DOHH2 (cell line): Measurements from ENCODE around the gene TAGLN3.

Experiments
- H3F3A ChIP-seq: fragments of 200-600 bp; sonication (generic), shearing (Covaris generic); 2 replicates; pipeline ENCODE4 v1.6.0; 2016; ENCODE audit warnings: antibody characterized with exemption, mild to moderate bottlenecking; ENCODE audit not compliant: control insufficient read depth, insufficient read depth
- H3K27ac ChIP-seq: fragments of 200-600 bp; sonication (generic); 2 replicates; pipeline ENCODE4 v1.5.1; 2014; ENCODE audit warnings: low read depth, mild to moderate bottlenecking, low read length, moderate library complexity
- H3K27me3 ChIP-seq: fragments of 200-600 bp; sonication (generic); 2 replicates; pipeline ENCODE4 v1.6.1; 2014; ENCODE audit warnings: mild to moderate bottlenecking, low read length, mixed read lengths; ENCODE audit not compliant: control insufficient read depth
- H3K36me3 ChIP-seq: fragments of 200-600 bp; sonication (generic); 2 replicates; pipeline ENCODE4 v1.6.1; 2014; ENCODE audit warnings: mild to moderate bottlenecking, low read length, moderate library complexity, mixed read lengths; ENCODE audit not compliant: control insufficient read depth
- H3K4me1 ChIP-seq: fragments of 200-600 bp; sonication (generic); 2 replicates; pipeline ENCODE4 v1.6.1; 2014; ENCODE audit warnings: mild to moderate bottlenecking, low read length, mixed read lengths; ENCODE audit not compliant: control insufficient read depth
- H3K4me2 ChIP-seq: fragments of 200-600 bp; sonication (generic); 2 replicates; pipeline ENCODE4 v1.6.0; 2014; ENCODE audit warnings: mild to moderate bottlenecking, low read length, moderate library complexity
- H3K4me3 ChIP-seq: fragments of 200-600 bp; sonication (generic); 2 replicates; pipeline ENCODE4 v1.5.1; 2014; ENCODE audit warnings: mild to moderate bottlenecking, low read length, mixed read lengths
- H3K79me2 ChIP-seq: fragments of 200-600 bp; sonication (generic); 2 replicates; pipeline ENCODE4 v1.6.1; 2014; ENCODE audit warnings: mild to moderate bottlenecking, low read length, mixed read lengths; ENCODE audit not compliant: control insufficient read depth
- H3K9me2 ChIP-seq: fragments of 200-600 bp; sonication (generic); replicated peaks from 2 replicates; pipeline ENCODE4 v1.6.1; 2014; ENCODE audit warnings: mild to moderate bottlenecking, low read length, mixed read lengths; ENCODE audit not compliant: control insufficient read depth
- H3K9me3 ChIP-seq: fragments of 200-600 bp; sonication (generic); 2 replicates; pipeline ENCODE4 v1.6.1; 2014; ENCODE audit warnings: antibody characterized with exemption, low read length, mixed read lengths; ENCODE audit not compliant: control insufficient read depth, insufficient read depth
- H4K20me1 ChIP-seq: fragments of 200-600 bp; sonication (generic); 2 replicates; pipeline ENCODE4 v1.6.0; 2014; ENCODE audit warnings: low read depth, mild to moderate bottlenecking, antibody characterized with exemption, low read length, moderate library complexity; ENCODE audit not compliant: control insufficient read depth, insufficient read depth
- CTCF ChIP-seq: fragments of 200-600 bp; sonication (generic); IDR thresholded peaks from one replicate; pipeline ENCODE4 v1.5.1; 2014; ENCODE audit warnings: antibody characterized with exemption, mild to moderate bottlenecking, low read depth, low read length; ENCODE audit not compliant: poor library complexity, severe bottlenecking
- EZH2phosphoT487 ChIP-seq: fragments of 200-600 bp; sonication (generic); IDR thresholded peaks from 2 replicates; pipeline ENCODE4 v1.6.1; 2017; ENCODE audit warnings: borderline replicate concordance, mild to moderate bottlenecking, antibody characterized with exemption, low read length, moderate library complexity, mixed read lengths

Gene TAGLN3

GRCh38 chr3:112003321-112004080 lies 4.8 kb downstream of the TAGLN3 start:
- no peaks in the 10 kb centered on the region for H3K79me2 ChIP-seq
- H3F3A ChIP-seq = no peaks in the 10 kb centered on the region
- no peaks in the 10 kb centered on the region for H3K9me2 ChIP-seq
- no peaks in the 10 kb centered on the region for H4K20me1 ChIP-seq
- H3K36me3 ChIP-seq = no peaks in the 10 kb centered on the region
- no peak overlapping the region for H3K4me2 ChIP-seq
- H3K4me3 ChIP-seq = no peak overlapping the region
- no peak overlapping the region for H3K27ac ChIP-seq
- H3K4me1 ChIP-seq = peaks cover 6% of the 10 kb centered on the region; the same call in 1 of the 2 replicates
- H3K9me3 ChIP-seq = no peaks in the 10 kb centered on the region
- peaks cover 13% of the 10 kb centered on the region for H3K27me3 ChIP-seq
- no peak for TF ChIP-seq CTCF
- TF ChIP-seq EZH2phosphoT487 = no peak

- Histone ChIP-seq H3K27me3 (peaks cover 7% of the 10 kb centered on the region), H4K20me1 (no peaks in the 10 kb centered on the region), H3K79me2 (no peaks in the 10 kb centered on the region), H3K4me3 (no peak overlapping the region), H3K9me2 (no peaks in the 10 kb centered on the region), H3F3A (no peaks in the 10 kb centered on the region), H3K9me3 (no peaks in the 10 kb centered on the region), H3K27ac (no peak overlapping the region), H3K4me1 (peaks cover under 1% of the 10 kb centered on the region; the same call in 1 of the 2 replicates), H3K4me2 (no peak overlapping the region), H3K36me3 (no peaks in the 10 kb centered on the region)
- TF ChIP-seq EZH2phosphoT487 = no peak
- no peak for TF ChIP-seq CTCF
Observed at GRCh38 chr3:112004187-112004586, 5.5 kb downstream of the TAGLN3 start.

GRCh38 chr3:112004669-112005068 lies 5.9 kb downstream of the TAGLN3 start:
- Histone ChIP-seq H3K79me2 (no peaks in the 10 kb centered on the region), H3F3A (no peaks in the 10 kb centered on the region), H3K27ac (no peak overlapping the region), H3K36me3 (no peaks in the 10 kb centered on the region), H4K20me1 (no peaks in the 10 kb centered on the region), H3K4me1 (no peaks in the 10 kb centered on the region), H3K4me3 (no peak overlapping the region), H3K4me2 (no peak overlapping the region), H3K9me3 (no peaks in the 10 kb centered on the region), H3K27me3 (peaks cover 2% of the 10 kb centered on the region), H3K9me2 (no peaks in the 10 kb centered on the region)
- TF ChIP-seq EZH2phosphoT487 = no peak
- TF ChIP-seq CTCF = no peak
